BJ (cell line): ENCODE data around the gene WDR31. TPM values are rescaled to one million over a fixed set of nuclear protein-coding genes. Genes with fewer than 3 reads are reported as not detected.
"Not testable (repeated sequence)": the region's sequence is repeated elsewhere in the genome, so short reads cannot be mapped to it uniquely, and the experiment has no call there.

ENCODE experiments used
- CTCF ChIA-PET: fragments of 350-600 bp; formaldehyde crosslinking; extraction: SDS; loops from one replicate; lab custom pipeline; 2021; ENCODE audit warnings: antibody characterized with exemption, inconsistent platforms; lab: Yijun Ruan, JAX
- POLR2A ChIA-PET: fragments of 300-600 bp; sonication (Branson Sonifier 250); formaldehyde crosslinking; extraction: SDS; loops from one replicate; lab custom pipeline; 2021; ENCODE audit warnings: antibody characterized with exemption; lab: Charles Lee
- DNase-seq: peaks from one replicate; pipeline ENCODE4 v3.0.0-alpha.2; 2011; ENCODE audit warnings: low read depth
- H3K27me3 ChIP-seq: 2 replicates; pipeline ENCODE4 v1.6.0; 2011; ENCODE audit warnings: low read length; ENCODE audit not compliant: control insufficient read depth, insufficient read depth
- H3K36me3 ChIP-seq: 2 replicates; pipeline ENCODE4 v1.5.1; 2011; ENCODE audit warnings: low read length; ENCODE audit not compliant: control insufficient read depth, insufficient read depth
- H3K4me3 ChIP-seq: 2 replicates; pipeline ENCODE4 v1.5.1; 2011; ENCODE audit warnings: low read depth, mild to moderate bottlenecking, control low read depth, low read length
- polyA plus RNA-seq: library from polyadenylated mRNA; depleted of rRNA; stranded (reverse); fragments of >200 nt; gene quantifications from 2 replicates; pipeline ENCODE4 v1.2.3, GENCODE V29; 2011
- TF ChIP-seq, protein P1 (sequence below): IDR thresholded peaks from 2 replicates; pipeline ENCODE4 v1.5.1; 2011; ENCODE audit warnings: low read depth, mild to moderate bottlenecking, control low read depth, inconsistent platforms, low read length, moderate library complexity; ENCODE audit not compliant: insufficient read depth

The WDR31 gene
- polyA plus RNA-seq, 1 experiment, result 1.6 TPM

DNA sequence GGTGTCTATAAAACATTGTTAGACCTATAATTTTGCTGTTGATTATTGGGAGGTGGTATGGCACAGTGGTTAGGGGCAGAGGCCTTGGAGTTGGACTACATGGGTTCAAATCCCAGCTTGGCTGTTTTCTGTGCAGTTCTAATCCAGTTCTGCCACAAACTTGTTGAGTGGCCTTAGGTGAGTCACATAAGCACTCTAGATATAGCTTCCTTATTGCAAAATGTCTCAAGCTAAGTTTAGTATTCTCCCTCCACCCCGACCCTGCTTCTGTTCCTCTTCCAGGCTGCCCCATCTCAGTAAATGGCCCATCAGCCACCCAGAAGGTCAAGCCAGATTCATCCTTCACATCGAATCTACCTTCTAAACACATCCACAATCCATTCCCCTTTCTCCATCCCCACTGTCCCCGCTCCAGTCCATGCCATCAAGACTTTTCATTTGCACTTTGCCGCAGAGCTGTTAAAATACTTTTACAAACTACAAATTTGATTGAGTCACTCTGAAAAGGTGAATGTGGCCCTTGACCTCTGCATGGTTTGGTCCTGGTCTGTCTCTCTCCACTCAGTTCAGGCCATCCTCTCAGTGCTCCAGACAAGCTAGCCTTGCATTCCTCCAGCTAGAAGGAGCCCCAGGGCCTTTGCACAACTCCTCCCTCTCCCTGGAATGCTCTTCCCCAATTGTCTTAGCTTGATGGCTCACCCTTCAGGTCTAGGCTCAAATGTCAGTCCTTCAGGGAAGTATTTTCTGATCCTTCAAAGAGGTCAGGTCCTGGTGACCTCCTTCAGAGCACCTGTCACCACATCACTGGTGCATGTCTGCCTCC lies 46.7 kb upstream of the WDR31 start:
- CTCF ChIA-PET, result interaction anchor here (0.9 to 1.9 kb wide), 2 partner anchors 11 to 14 kb away, joined by 3 to 6 read pairs; partner anchors contain the start of gene ALAD

DNA sequence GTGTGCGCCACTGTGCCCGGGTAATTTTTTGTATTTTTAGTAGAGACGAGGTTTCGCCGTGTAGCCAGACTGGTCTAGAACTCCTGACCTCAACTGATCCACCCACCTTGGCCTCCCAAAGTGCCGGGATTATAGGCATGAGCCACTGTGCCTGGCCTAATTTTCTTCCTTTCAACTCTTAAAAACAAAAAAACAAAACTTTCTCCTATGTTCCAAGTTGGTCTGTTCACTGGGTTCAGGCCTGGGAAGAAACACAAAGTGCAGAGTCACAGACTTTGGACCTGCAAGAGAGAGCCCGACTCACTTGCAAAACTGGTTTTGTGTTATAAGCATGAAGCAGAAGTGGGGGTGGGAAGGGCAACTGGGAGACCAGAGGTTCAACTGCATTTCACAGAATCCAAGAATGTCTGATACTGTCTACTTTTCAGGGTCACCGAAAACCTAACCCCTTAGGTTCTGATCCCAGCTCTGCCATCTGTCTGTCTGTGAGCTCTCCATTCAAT lies 41.9 kb upstream of the WDR31 start:
- ChIA-PET CTCF (no interaction called here), POLR2A (no interaction called here)
- TF ChIP-seq, protein P1, sequence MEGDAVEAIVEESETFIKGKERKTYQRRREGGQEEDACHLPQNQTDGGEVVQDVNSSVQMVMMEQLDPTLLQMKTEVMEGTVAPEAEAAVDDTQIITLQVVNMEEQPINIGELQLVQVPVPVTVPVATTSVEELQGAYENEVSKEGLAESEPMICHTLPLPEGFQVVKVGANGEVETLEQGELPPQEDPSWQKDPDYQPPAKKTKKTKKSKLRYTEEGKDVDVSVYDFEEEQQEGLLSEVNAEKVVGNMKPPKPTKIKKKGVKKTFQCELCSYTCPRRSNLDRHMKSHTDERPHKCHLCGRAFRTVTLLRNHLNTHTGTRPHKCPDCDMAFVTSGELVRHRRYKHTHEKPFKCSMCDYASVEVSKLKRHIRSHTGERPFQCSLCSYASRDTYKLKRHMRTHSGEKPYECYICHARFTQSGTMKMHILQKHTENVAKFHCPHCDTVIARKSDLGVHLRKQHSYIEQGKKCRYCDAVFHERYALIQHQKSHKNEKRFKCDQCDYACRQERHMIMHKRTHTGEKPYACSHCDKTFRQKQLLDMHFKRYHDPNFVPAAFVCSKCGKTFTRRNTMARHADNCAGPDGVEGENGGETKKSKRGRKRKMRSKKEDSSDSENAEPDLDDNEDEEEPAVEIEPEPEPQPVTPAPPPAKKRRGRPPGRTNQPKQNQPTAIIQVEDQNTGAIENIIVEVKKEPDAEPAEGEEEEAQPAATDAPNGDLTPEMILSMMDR, result no peak
- Histone ChIP-seq H3K36me3 (no peaks in the 10 kb centered on the region), H3K4me3 (no peak overlapping the region), H3K27me3 (peaks cover 2% of the 10 kb centered on the region; the same call in 1 of the 2 replicates)
- no peak for DNase-seq

More for the DNA sequence above, 46.7 kb upstream of the WDR31 start:
- peaks cover 21% of the 10 kb centered on the region for H3K36me3 ChIP-seq
- TF ChIP-seq, protein P1, result no peak
- H3K4me3 ChIP-seq, result no peak overlapping the region
- DNase-seq, result no peak
- POLR2A ChIA-PET, result no interaction called here
- H3K27me3 ChIP-seq, result no peaks in the 10 kb centered on the region

DNA sequence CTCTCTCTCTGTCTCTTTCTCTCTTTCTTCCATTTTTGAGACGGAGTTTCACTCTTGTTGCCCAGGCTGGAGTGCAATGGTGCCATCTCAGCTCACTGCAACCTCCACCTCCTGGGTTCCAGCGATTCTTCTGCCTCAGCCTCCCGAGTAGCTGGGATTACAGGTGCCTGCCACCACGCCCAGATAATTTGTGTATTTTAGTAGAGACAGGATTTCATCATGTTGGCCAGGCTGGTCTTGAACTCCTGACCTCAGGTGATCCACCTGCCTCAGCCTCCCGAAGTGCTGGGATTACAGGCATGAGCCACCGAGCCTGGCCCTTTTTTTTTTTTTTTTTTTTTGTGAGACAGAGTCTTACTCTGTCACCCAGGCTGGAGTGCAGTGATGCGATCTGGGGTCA lies 41.4 kb upstream of the WDR31 start:
- H3K4me3 ChIP-seq, CTCF ChIA-PET, DNase-seq, POLR2A ChIA-PET, H3K27me3 ChIP-seq, H3K36me3 ChIP-seq: not testable (repeated sequence)

DNA sequence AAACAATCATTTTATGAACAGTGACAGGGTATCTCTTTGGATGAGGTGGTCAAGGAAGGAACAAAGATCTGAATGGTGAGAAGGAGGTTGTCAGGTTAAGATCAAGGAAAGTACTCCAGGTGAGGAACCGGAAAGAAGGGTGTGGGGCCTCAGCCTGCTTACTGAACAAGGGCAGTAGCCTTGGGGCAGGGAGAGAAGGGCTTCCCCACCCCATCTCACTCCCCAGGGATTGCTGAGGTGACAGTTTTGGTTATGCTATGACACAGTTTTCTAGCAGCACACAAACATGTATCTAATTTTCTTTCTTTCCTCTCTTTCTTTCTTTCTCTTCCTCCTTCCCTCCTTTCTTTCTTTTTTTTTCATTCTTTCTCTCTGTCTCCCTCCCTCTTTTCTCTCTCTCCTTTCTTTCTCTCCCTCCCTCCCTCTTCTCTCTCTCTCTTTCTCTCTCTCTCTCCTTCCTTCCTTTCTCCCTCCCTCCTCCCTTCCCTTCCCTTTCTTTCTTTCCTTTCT lies 40.8 kb upstream of the WDR31 start:
- CTCF ChIA-PET, result no interaction called here
- no peak for DNase-seq
- POLR2A ChIA-PET, result no interaction called here
- H3K27me3 ChIP-seq, result peaks cover 2% of the 10 kb centered on the region; the same call in 1 of the 2 replicates
- H3K36me3 ChIP-seq, result no peaks in the 10 kb centered on the region
- H3K4me3 ChIP-seq, result no peak overlapping the region
- TF ChIP-seq, protein P1, result no peak

DNA sequence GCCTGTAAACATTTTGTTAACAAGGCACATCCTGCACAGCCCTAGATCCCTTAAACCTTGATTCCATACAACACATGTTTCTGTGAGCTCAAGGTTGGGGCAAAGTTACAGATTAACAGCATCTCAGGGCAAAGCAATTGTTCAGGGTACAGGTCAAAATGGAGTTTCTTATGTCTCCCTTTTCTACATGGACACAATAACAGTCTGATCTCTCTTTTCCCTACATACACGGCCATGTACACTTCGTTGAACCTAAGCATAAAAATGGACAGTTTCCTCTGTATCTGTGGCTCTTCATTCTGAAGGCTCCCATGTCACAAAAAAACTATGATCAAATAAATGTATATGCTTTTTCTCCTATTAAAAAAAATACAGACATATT lies 39.7 kb upstream of the WDR31 start:
- POLR2A ChIA-PET, H3K4me3 ChIP-seq, H3K36me3 ChIP-seq, DNase-seq, H3K27me3 ChIP-seq, CTCF ChIA-PET: not testable (repeated sequence)

DNA sequence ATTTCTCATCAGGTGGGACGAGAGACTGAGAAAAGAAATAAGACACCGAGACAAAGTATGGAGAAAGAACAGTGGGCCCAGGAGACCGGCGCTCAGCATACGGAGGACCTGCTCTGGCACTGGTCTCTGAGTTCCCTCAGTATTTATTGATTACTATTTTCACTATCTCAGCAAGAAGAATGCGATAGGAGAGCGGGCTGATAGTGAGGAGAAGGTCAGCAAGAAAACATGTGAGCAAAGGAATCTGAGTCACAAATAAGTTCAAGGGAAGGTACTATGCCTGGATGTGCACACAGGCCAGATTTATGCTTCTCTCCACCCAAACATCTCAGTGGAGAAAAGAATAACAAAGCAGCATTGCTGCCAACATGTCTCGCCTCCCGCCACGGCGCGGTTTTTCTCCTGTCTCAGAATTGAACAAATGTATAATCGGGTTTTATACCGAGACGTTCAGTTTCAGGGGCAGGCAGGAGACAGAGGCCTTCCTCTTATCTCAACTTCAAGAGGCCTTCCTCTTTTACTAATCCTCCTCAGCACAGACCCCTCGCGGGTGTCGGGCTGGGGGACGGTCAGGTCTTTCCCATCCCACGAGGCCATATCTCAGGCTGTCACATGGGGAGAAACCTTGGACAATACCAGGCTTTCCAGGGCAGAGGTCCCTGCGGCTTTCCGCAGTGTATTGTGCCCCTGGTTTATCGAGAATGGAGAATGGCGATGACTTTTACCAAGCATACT lies 39.2 kb upstream of the WDR31 start:
- CTCF ChIA-PET, H3K4me3 ChIP-seq, H3K36me3 ChIP-seq, H3K27me3 ChIP-seq, POLR2A ChIA-PET, DNase-seq: not testable (repeated sequence)
